Keratinocyte (primary cell): ENCODE results near the gene MPND. TPM values are rescaled to one million over a fixed set of nuclear protein-coding genes. Genes with fewer than 3 reads are reported as not detected.

Experiments
- DNase-seq: peaks from one replicate; pipeline ENCODE4 v3.0.0-alpha.2; 2011; ENCODE audit warnings: low read depth, missing footprints, low spot score
- FAIRE-seq: peaks from 2 replicates; lab custom pipeline; 2011; peaks lifted over from hg19 to GRCh38; lab: Jason Lieb, UNC
- H2AFZ ChIP-seq: 2 replicates; pipeline ENCODE4 v1.6.0; 2012; ENCODE audit warnings: low read length, control low read depth, inconsistent platforms; ENCODE audit not compliant: control insufficient read depth
- H3K27ac ChIP-seq: 2 replicates; pipeline ENCODE4 v1.5.1; 2011; ENCODE audit warnings: low read length; ENCODE audit not compliant: control insufficient read depth, insufficient read depth
- H3K27me3 ChIP-seq: 3 replicates; pipeline ENCODE4 v1.6.0; 2011; ENCODE audit warnings: low read length; ENCODE audit not compliant: control insufficient read depth, insufficient read depth; ENCODE audit errors: extremely low read depth
- H3K36me3 ChIP-seq, 2 experiments: 2 replicates in 1 of 2; 3 replicates in 1 of 2; pipeline ENCODE4 v1.5.1; 2011; ENCODE audit warnings: low read length in 2 of 2, mild to moderate bottlenecking in 1 of 2; ENCODE audit not compliant: control insufficient read depth in 2 of 2, insufficient read depth in 2 of 2; ENCODE audit errors: extremely low read depth in 1 of 2
- H3K4me1 ChIP-seq: 3 replicates; pipeline ENCODE4 v1.5.1; 2011; ENCODE audit warnings: low read length; ENCODE audit not compliant: control insufficient read depth, insufficient read depth; ENCODE audit errors: extremely low read depth
- H3K4me2 ChIP-seq: 3 replicates; pipeline ENCODE4 v1.6.0; 2011; ENCODE audit warnings: low read depth, low read length; ENCODE audit not compliant: control insufficient read depth, insufficient read depth; ENCODE audit errors: extremely low read depth
- H3K4me3 ChIP-seq, 3 experiments: fragments of 200-600 bp in 1 of 3; sonication (generic) in 1 of 3; 2 replicates in 2 of 3; 3 replicates in 1 of 3; pipeline ENCODE4 v1.5.1; 2011 to 2016; ENCODE audit warnings: low read length in 3 of 3, mild to moderate bottlenecking in 3 of 3, control low read depth in 2 of 3, inconsistent platforms in 1 of 3, low read depth in 1 of 3, mixed read lengths in 1 of 3, mixed run types in 1 of 3, moderate library complexity in 1 of 3; ENCODE audit not compliant: control insufficient read depth in 2 of 3, insufficient read depth in 2 of 3; ENCODE audit errors: extremely low read depth in 1 of 3
- H3K79me2 ChIP-seq: 2 replicates; pipeline ENCODE4 v1.6.0; 2012; ENCODE audit warnings: low read length; ENCODE audit not compliant: control insufficient read depth, insufficient read depth
- H3K9ac ChIP-seq: 3 replicates; pipeline ENCODE4 v1.6.0; 2011; ENCODE audit warnings: low read length; ENCODE audit not compliant: control insufficient read depth, insufficient read depth; ENCODE audit errors: extremely low read depth
- H3K9me1 ChIP-seq: 3 replicates; pipeline ENCODE4 v1.6.0; 2011; ENCODE audit warnings: low read length; ENCODE audit not compliant: control insufficient read depth, insufficient read depth; ENCODE audit errors: extremely low read depth
- H3K9me3 ChIP-seq: 2 replicates; pipeline ENCODE4 v1.5.1; 2012; ENCODE audit warnings: low read depth, low read length; ENCODE audit not compliant: control insufficient read depth
- H4K20me1 ChIP-seq: 3 replicates; pipeline ENCODE4 v1.6.0; 2011; ENCODE audit warnings: low read length; ENCODE audit not compliant: control insufficient read depth, insufficient read depth; ENCODE audit errors: extremely low read depth
- CTCF ChIP-seq, 3 experiments: IDR thresholded peaks in 1 of 3; conservative IDR thresholded peaks in 1 of 3; optimal IDR thresholded peaks in 1 of 3; 2 replicates in 2 of 3; 3 replicates in 1 of 3; pipeline versions ENCODE3 to v1.5.1; 2011; ENCODE audit warnings: low read length in 3 of 3, mild to moderate bottlenecking in 3 of 3, moderate library complexity in 2 of 3, control low read depth in 1 of 3, inconsistent platforms in 1 of 3; ENCODE audit not compliant: insufficient read depth in 2 of 3; ENCODE audit errors: extremely low read depth in 1 of 3
- EZH2 ChIP-seq: IDR thresholded peaks from one replicate; pipeline ENCODE4 v1.6.1; 2012; ENCODE audit warnings: inconsistent platforms, mild to moderate bottlenecking, low read length, moderate library complexity
- dilution Hi-C: fragments of 300-500 bp; cut with MboI; formaldehyde crosslinking; loops from one replicate; pipeline ENCODE4 v1.7.0; 2020; ENCODE audit warnings: low sequenced_read_pairs; ENCODE audit not compliant: extremely low pct_ligation_motif_present
- polyA plus RNA-seq, 5 experiments: library from polyadenylated mRNA; depleted of rRNA in 3 of 5; stranded (reverse) in 3 of 5; stranded (forward) in 1 of 5; unstranded in 1 of 5; fragments of >200 nt; gene quantifications; 1 replicate in 1 of 5; 2 replicates in 3 of 5; 3 replicates in 1 of 5; pipeline versions ENCODE4 v1.2.1 to v1.2.3, GENCODE V29; 2011 to 2012; ENCODE audit warnings: missing spikeins in 2 of 5, low read depth in 1 of 5, low replicate concordance in 1 of 5

MPND gene
- polyA plus RNA-seq, 1 donor (not counting 4 experiments of a cell fraction or from before 2014, with no cell fraction given): 4.2 TPM

GRCh38 chr19:4337906-4338440 is 5.4 kb upstream of the MPND start:
- peak overlapping the region; percentile 60 to 83 (median 65) for H3K4me3 ChIP-seq
- TF ChIP-seq CTCF (optimal IDR thresholded peaks at IDR 0.05 in 1 of 3, IDR thresholded peaks at IDR 0.05 in 1 of 3, conservative IDR thresholded peaks at IDR 0.05 in 1 of 3; ENCODE audit: extremely low read depth in 1 of 3, insufficient read depth in 2 of 3, low read length in 3 of 3) (no peak), EZH2 (no peak)
- no peaks in the 10 kb centered on the region for H3K9me3 ChIP-seq
- dilution Hi-C loops: no loop called here
- H3K4me2 ChIP-seq: peak overlapping the region; percentile 95
- no peaks in the 10 kb centered on the region for H4K20me1 ChIP-seq
- H2AFZ ChIP-seq: peak overlapping the region; percentile 85
- H3K27ac ChIP-seq: peak overlapping the region; percentile 57
- H3K9ac ChIP-seq: peak overlapping the region; percentile 80
- H3K36me3 ChIP-seq: peaks cover 0 to 5% of the 10 kb centered on the region in 2 experiments
- DNase-seq (no peak), FAIRE-seq (peak; percentile 13)
- H3K79me2 ChIP-seq: peaks cover 1% of the 10 kb centered on the region
- no peaks in the 10 kb centered on the region for H3K27me3 ChIP-seq
- no peaks in the 10 kb centered on the region for H3K9me1 ChIP-seq
- peaks cover 6% of the 10 kb centered on the region for H3K4me1 ChIP-seq

- H3K36me3 ChIP-seq: peaks cover 0 to 3% of the 10 kb centered on the region in 2 experiments
- H3K27me3 ChIP-seq: no peaks in the 10 kb centered on the region
- H3K9me3 ChIP-seq: no peaks in the 10 kb centered on the region
- peak within 1 kb of the TSS; percentile 95 for H3K4me2 ChIP-seq
- no peaks in the 10 kb centered on the region for H3K9me1 ChIP-seq
- FAIRE-seq (peak; percentile 41), DNase-seq (no peak)
- dilution Hi-C loops: no loop called here
- H4K20me1 ChIP-seq: no peaks in the 10 kb centered on the region
- H3K4me3 ChIP-seq: peak within 1 kb of the TSS; percentile 60 to 83 (median 65)
- H3K9ac ChIP-seq: peak within 1 kb of the TSS; percentile 80
- H3K27ac ChIP-seq: peak within 1 kb of the TSS; percentile 57
- peak within 1 kb of the TSS; percentile 85 for H2AFZ ChIP-seq
- TF ChIP-seq EZH2: no peak
- TF ChIP-seq CTCF (optimal IDR thresholded peaks at IDR 0.05 in 1 of 3, IDR thresholded peaks at IDR 0.05 in 1 of 3, conservative IDR thresholded peaks at IDR 0.05 in 1 of 3; ENCODE audit: extremely low read depth in 1 of 3, insufficient read depth in 2 of 3, low read length in 3 of 3): no peak
- H3K4me1 ChIP-seq: peaks cover 9% of the 10 kb centered on the region
- H3K79me2 ChIP-seq: peaks cover 1% of the 10 kb centered on the region
Observed at GRCh38 chr19:4338441-4339355, 4.7 kb upstream of the MPND start, which contains the start of gene STAP2. STAP2 (minus strand) TSS chr19:4338827; CDS start chr19:4338753, 74 bp downstream.
